Urothelium cell line (cell line): Measurements from ENCODE around the gene GABBR2.

ENCODE experiments used
- DNase-seq: peaks from one replicate; pipeline ENCODE4 v3.0.0; 2011; ENCODE audit warnings: low spot score, mixed read lengths
- FAIRE-seq: peaks from 2 replicates; lab custom pipeline; 2011; peaks lifted over from hg19 to GRCh38; lab: Jason Lieb, UNC

Gene GABBR2

DNA sequence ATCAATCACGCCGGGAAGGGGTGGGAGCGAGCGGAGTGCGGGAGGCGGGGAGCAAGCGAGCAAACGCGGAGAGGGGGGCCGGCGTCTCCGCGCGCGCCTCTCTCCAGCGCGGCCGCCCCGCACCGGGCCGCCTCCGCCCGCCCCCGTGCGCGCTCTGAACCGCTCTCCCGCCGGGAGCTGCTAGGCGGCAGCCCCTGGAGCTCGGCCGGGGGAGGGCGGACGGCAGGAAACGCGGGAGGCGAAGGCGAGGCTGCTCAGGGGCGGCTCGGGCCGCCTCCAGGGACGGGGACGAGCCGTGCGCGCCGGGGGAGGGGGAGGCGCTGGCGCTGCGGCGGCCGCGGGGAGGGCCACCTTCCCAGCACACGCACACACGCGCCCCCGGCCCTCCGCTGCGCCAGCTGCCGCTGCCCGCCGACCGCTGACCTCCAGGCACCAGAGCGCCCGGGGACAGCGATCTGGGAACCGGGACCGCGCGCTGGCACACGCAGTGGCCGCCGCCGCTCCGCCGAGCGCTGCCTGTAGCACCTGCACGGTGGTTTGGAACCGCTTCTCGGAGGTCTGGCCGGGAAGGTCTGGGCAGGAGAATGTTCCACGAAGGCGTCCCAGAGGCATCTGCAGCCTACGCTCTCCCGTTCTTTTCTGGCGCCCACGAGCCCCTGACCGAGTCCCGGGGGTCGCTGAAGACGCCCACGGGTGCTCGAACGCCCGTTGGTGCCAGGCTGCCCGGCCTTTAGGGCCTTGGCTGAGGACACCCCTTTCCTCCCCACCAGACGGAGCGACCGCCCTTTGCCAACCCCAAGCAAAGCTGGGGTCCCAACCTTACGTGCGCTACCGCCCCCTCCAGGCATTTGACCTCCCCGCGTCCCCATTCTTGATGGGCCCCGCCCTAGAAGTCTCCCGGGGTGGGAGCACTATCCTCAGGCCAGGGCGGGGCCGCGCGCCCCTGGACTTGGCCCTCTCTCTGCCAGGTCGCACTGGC, at the start of gene GABBR2:
GABBR2 (minus strand) TSS at position 3 of the 979 bp plus-strand sequence. CDS start 198 bp downstream, outside the sequence.
- peak; percentile 37 for DNase-seq

DNA sequence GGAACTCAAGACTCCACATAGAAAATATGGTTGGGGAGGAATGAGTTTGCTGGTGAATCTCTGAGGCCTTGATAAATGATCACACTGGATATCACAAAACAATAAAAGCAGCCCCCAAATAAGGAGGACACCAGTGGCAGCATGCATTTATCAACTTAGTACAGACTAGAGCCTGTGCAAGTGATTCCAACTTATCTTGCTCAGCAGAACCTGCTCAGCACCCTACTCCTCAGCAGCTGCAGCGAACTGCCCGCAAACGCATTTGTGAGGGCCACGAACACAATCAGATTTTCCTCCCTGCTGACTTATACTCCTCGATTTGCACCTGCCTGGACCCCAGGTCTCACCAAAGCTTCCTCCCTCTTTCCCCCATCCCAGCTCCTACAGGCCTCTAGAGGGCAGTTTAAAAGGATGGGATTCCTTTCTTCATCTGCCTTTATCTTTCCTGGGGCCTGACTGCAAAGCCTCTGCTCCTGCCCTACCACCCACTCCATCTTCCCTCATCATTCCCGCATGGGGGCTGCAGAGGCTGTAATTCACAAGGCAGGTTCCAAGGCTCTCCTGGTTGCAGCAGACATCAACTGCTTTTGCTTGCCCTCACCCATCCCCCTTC, 46.4 kb upstream of the GABBR2 start:
- DNase-seq: no peak
- FAIRE-seq: no peak

More for the DNA sequence above, at the start of gene GABBR2:
- FAIRE-seq: no peak

DNA sequence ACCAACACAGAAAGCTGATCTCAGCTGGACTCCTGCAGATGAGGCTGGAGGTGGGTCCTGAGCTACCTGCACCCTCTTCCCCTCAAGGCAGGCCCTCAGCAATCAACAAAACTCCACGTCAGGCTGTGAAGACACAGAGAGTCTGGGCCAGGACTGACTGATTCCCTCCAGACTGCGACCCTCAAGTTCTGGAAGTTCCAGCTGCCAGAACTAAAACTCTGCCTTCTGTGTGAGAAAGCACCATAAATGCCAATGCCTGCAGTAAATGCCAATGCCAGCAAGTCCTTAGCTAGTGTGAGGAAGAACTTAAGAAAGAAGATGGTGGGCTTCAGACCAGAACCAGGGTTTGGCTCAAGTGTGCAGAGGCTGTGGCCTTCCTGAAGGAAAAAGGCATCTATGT, 42.5 kb upstream of the GABBR2 start:
- FAIRE-seq (no peak), DNase-seq (no peak)

DNA sequence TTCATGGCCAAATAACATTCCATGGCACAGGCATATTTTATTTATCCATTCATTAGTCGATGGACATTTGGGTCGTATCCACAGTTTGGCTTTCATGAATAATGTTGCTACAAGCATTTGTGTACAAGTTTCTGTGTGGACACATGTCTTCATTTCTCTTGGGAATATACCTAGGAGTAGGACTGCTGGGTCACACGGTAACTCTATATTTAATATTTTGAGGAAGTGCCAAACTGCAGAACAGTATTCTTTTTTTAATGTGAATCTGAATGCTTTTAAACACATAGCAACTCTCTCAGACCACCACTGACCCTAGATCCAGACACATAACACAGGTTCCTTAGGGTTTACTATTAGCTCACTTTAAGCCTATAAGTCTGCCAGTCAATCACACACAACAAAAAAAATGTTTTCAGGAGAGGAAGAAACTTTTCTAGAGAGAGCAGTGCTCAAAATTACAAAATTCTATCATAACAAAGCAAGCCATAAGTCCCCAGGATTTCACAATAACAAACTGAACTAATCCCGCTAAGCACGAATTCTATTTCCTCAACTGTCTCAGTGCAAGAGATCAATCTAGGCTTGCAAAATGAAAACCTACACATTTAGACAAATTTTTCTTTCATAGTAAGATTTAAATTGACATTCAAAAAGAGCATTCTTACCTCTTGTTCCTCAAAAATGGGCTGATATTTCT, 41.8 kb upstream of the GABBR2 start:
- FAIRE-seq (no peak), DNase-seq (no peak)

DNA sequence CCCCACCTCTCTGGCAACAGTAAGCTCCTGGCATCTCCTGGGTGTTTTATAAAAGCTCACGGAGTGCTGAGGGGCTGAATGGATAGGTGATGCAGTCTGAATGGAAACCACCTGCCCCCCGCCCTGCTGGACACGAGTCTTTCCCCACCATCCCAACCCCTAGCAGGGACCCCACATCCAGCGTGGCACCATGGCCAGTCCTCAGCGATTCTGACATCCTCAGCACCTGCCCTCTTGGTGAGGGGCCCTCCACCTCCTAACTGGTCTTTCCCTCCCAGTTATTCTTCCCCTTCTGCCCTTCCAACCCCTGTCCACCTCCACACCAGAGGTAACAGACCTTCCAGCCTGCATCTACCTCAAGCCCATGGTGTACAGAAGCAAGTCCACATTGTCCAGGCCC, 38.7 kb upstream of the GABBR2 start:
- FAIRE-seq (no peak), DNase-seq (no peak)

DNA sequence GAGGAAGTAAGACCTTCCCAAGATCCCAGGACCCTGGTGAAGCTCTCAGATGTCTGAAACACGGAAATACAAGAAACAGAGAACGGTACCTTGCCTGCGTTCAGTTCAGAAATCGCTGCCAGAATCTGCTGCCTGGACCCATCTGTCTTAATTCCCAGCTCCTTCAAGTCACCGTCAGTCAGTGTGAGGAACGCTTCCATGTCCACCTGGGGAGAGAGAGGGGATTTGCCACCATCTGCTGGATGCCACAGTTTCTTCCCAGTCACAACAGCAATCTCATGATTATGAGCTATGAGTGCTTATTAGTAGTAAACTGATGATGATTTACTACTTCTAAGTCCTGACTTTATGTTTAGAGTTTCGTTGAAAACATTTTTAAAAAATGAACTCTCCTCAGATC, 36.7 kb upstream of the GABBR2 start:
- FAIRE-seq: no peak
- no peak for DNase-seq

DNA sequence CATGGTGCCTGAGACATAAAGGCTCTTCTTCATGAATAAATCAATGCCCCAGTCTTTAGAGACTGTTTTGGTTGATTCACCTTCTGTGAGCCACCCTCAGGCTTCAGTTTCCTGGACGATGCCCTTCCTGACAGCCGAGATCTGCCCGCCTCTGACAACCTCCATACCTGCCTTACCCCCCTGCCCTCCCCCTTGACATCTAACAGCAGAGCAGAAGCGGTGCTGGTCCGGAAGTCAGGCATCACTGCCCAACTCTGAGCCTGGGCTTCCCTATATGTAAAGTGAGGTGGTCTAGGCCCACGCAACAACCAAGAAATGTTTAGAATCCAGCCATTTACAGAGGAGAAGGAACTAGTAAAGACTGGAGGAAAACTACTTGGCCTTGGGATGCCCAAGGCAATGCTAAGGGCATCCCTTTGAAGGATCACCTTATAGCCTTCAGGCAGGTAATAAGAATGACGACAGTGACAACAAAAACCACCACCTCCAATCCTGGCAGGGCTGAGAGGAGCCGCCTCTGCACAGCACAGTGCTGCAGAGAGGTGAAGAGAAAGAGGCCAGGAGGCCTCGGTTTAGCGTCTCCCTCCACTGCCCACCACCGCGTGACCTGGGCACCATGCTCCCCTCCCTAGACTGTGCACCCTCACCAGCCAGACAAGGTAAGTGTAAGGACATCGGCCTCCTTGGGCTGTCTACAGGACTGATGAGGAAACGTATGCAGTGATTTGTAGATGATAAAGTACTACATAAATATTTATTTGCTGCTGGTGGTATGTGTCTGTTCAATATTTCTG, 35.3 kb upstream of the GABBR2 start:
- DNase-seq (no peak), FAIRE-seq (no peak)

DNA sequence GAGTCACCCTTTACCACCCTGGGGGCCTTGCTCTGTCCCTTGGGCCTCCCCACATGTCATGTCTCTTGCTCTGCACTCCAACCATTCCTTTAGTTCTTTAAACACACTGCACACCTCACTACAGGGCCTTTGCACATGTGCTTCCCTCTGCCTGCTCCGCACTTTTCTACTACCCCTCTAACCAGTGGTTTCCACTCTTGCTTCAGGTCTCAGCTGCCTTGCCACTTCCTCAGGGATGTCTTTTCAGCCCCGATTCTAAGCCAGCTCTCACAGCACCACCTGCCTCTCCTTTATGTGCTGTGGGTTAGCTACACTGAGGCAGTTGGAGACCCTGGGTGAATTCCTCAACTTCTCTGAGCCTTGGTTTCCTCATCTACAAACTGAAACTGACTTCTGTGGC, 34.6 kb upstream of the GABBR2 start:
- FAIRE-seq: no peak
- no peak for DNase-seq

DNA sequence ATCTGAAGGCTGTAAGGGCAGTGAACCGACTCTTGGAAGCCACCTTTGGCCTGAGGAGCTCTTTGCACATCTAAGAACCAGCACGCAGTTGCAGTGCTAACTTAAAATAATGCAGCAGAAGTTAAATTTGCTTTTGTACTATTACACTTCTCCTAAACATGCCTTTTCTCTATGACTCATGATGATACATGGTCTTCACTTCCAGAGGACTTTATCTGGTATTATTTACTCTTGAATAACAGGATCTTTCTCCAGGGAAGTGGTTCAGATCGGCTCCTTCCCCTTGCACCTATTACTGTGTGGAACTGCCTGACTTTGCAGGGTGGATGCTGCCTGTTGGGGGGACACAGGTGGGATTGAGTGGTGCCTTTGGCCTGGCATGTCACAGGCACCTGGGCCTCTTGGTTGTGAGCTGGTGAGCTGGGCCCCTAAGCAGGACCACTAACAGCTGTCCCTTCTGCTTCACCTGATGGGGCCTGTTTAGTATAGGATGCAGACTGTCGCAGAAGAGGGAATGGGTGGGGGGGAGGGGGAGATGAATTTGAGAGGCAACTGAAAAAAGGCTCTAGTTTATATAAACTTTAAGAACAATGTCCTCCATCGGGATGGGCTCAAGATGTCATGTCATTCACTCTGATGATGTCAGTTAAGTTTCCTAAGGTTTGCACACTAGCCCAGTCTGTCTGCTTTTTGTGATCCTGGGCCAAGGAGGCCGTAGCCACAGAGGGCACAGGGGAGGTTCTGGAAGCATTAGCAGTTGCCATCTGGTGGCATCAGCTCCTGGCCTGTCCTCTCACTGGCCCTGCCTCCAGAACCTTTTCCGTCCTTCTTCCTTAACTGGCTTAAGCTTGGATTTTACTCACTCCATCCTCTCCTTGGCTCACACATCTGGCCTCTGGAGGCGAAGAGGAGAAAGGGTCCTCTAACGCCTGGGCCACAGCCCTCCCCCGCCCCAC, 33.9 kb upstream of the GABBR2 start:
- DNase-seq (no peak), FAIRE-seq (no peak)

DNA sequence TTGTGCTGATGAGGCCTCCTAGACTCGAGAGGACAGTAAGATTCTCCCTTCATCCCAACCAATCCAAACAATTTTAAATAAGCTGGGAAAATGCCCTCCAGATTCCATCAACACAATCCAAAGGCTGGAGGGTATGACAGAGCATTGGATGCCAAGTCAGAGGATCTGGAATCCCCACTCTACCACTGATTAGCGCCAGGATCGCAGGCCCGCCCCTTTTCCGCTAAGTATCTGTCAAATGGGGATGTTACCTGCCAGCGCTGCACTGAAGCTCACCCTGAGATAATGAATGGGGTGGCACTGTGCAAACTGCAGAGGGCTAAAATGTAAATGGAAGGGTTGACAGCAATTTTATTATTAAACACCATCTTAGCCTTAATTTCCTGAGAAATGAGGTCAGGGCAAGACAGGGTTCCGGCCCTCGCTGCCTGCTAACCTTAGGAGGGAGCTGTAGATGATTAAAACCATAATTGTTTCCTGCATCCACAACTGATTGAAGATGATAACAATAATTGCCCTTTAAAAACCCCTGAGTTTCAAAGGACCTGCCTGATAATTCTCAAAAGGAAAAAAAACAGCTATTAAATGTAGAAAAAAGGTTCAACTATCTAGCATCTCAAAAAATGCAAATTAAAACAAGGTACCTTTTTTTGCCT, 31.6 kb upstream of the GABBR2 start:
- FAIRE-seq (no peak), DNase-seq (no peak)

DNA sequence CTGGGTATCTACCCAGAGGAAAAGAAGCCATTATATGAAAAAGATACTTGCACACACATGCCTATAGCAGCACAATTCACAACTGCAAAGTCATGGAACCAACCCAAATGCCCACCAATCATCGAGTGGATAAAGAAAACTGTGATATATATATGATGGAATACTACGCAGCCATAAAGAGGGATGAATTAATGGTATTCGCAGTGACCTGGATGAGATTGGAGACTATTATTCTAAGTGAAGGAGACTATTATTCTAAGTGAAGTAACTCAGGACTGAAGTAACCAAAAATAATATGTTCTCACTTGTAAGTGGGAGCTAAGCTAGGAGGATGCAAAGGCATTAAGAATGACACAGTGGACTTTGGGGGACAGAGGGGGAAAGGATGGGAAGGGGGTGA, 30.0 kb upstream of the GABBR2 start:
- DNase-seq: no peak
- no peak for FAIRE-seq

DNA sequence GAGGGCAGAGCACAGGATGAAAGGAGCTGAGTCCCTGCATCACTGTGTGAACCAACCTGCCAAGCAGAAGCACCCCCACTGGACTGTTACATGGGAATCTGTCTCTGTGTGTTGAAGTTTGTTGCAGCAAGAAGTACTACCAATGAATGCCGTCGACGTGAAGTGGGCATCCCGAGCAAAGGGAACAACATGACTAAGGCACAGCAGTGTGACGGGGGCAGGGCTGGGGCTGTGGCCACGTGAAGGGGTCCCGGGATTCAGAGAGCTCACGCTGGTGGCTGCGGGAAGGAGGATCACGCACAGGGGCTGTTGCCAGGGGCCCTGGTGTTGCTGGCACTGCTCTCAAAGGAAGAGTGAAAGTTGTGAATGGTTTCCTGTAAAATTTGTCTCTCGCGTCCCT, 27.5 kb upstream of the GABBR2 start:
- DNase-seq (no peak), FAIRE-seq (no peak)

DNA sequence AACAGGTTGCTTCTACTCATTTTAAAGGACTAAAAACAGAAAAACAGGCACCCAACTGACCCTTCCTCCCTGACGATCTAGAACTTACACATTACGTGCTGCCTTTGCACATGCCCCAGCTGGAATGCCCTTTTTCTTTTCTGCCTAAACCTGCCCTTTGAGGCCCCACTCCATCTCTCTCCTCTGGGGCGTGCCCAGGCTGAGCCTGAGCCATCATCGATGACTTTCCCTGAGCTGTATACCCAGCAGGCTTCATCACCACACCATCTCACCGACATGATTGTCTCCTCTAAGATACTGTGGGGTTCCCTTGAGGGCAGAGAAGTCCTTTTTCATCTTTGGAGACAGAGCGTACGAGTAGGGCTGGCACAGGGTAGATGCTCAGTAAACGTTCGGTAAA, 24.1 kb upstream of the GABBR2 start:
- FAIRE-seq (no peak), DNase-seq (no peak)

DNA sequence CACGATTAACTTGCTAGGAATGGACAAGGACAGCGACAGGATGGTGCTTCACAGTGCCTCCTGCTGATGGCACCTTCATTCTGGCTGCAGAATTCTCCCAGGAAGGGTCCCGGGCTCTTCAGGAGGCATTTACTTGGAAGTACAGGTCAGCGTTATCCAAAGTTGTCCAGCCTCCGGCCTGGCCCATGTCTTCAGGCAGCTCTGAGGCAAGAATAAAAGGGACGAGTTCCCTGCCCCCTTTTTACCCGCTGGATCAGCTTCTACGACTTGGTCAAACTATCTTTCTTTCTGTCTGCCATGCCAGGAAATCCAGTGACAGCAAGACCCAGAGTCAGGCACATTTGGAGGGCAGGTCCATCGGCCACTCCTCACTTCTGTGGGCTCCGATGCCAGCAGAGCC, 23.4 kb upstream of the GABBR2 start:
- DNase-seq (no peak), FAIRE-seq (no peak)

DNA sequence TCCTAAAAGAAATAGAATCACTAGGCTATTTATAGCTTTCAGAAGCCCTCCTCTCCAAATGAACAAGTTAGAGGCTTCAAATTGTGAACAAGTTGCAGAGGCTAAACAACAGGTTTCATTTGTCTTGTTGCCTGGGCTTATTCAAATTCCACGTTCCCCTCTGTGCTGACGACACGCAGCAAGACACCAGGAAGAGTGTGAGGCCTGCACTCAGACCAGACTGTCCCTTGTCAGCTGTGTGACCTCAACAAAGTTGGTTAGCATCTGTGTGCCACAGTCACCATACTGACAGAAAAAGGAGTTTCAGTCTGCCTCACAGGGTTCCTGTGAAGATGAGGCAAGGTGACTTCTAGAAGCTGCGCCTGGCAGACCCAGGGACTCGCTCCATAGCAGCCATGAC, 22.1 kb upstream of the GABBR2 start:
- DNase-seq: no peak
- no peak for FAIRE-seq

DNA sequence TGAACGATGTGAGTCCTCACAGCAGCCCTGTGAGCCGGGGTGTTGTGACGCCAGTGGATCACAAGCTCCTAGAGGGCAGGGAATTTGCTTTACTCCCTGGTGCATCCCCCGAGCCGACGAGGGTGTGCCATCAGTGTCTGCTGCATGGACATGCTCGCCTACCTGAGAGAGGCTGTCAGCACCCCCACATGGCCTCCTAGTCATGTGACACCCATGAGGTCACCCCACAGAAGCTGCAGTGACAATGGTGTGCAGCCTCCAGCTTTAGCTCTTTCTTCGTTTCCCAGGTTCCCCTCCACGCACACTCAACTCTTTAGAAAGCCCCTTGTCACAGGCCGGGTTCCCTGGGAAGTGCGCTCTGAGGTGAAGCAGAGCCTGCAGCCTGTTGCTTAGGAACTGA, 19.8 kb upstream of the GABBR2 start:
- DNase-seq (no peak), FAIRE-seq (no peak)

DNA sequence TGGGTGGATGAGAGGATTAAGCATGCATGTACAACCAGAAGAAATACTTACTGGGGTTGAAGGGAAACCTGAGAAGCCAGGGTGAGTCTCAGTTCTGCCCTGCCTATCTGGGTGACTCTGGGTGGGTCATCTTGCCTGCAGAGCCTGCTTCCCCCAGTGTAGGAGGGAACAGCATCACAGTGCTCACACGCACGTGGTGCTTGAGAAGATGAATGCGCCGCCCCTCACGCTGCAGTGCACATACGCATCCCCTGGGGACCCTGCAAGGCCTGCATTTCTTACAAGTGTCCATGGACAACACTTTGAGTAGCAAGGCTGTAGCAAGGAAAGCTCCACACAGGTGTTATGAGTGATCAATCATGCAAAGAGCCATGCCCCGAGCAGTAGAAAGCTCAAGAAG, 18.7 kb upstream of the GABBR2 start:
- FAIRE-seq (no peak), DNase-seq (no peak)

DNA sequence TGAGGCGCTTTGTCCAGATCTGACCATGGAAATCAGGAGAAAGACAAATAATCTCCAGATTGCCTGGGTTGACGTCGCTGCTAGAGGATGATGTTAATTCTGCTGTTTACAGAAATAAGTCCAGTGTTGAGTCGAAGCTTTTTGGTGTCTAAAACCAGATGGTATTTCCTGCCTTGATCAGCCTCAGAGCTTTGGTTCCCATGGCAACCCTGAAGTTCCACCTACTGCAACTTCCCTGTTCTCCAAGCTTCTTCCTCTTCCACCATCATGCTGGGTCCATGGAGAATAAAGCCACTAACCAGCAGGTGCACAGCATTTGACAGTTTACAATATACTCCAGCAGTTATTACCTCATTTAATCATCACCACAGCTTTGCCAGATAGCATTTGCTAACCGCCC, 18.0 kb upstream of the GABBR2 start:
- FAIRE-seq: no peak
- no peak for DNase-seq

DNA sequence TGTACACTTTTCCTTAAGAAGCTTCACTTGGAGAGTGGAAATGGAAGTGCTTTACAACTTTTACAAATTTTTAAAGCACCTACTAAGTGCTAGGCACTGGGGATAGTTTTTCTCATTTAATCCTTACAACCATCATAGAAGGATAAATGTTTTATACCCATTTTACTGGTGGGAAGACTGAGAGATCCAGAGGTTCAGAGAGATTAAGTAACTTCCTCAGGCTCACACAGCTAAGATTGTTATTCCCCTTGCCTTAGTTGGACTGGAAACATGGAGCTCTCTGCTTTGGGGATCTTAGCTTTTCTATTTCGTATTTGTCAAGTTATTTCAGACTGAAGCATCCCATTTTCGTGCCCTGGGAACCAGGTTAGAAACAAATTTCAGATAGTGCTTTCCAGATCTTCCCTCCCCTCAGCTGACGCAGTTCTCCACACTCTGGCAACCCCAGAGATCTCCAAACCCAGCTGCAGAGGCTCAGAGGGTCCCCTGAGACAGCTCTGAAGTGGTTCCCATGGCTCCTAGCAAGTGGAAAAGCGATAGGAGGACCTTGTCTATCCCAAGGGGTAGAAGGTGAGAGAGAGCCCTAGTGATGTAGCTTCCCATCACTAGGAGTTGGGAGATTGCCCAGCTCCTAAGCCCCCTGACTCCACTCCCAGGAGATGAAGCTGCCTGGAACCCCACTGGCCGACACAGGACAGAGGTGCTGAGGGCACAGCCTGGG, 16.2 kb upstream of the GABBR2 start:
- DNase-seq: no peak
- no peak for FAIRE-seq
